Thyroid gland (tissue), 4 donors: ENCODE data around the gene C16orf74. TPM values are rescaled to one million over a fixed set of nuclear protein-coding genes. Genes with fewer than 3 reads are reported as not detected.
A peak's percentile ranks its signal among the peaks of the same experiment; 100 is the strongest.

ENCODE experiments used
- DNase-seq, 2 donors: peaks; one replicate each; pipeline ENCODE4 v3.0.0-alpha.2; 2019
- H3K27ac ChIP-seq, 3 donors: fragments of 200-600 bp; sonication (generic); 1 replicate in 2 of 3; 2 replicates in 1 of 3; pipeline ENCODE4 v1.5.1; 2016 to 2019; ENCODE audit warnings: mild to moderate bottlenecking in 1 of 3, moderate library complexity in 1 of 3
- H3K27me3 ChIP-seq: fragments of 200-600 bp; sonication (generic); one replicate; pipeline ENCODE4 v1.5.1; 2019
- H3K36me3 ChIP-seq, 2 donors: fragments of 200-600 bp; sonication (generic); one replicate each; pipeline ENCODE4 v1.5.1; 2016 to 2019
- H3K4me1 ChIP-seq, 2 donors: fragments of 200-600 bp; sonication (generic); one replicate each; pipeline ENCODE4 v1.5.1; 2017 to 2019
- H3K4me3 ChIP-seq, 3 donors: fragments of 200-600 bp; sonication (generic); replicated peaks in 1 of 3; 1 replicate in 2 of 3; 2 replicates in 1 of 3; pipeline ENCODE4 v1.5.1; 2016; ENCODE audit warnings: mild to moderate bottlenecking in 1 of 3
- H3K9me3 ChIP-seq: fragments of 200-600 bp; sonication (generic); one replicate; pipeline ENCODE4 v1.5.1; 2017
- CTCF ChIP-seq, 6 experiments: fragments of 200-600 bp in 3 of 6; fragments of 450-650 bp in 3 of 6; sonication (generic) in 3 of 6; IDR thresholded peaks; one replicate each; pipeline ENCODE4 v1.5.1; 2016 to 2019; ENCODE audit warnings: antibody characterized with exemption in 6 of 6, mild to moderate bottlenecking in 2 of 6, inconsistent platforms in 1 of 6, moderate library complexity in 1 of 6
- POLR2A ChIP-seq, 2 donors: fragments of 450-650 bp; IDR thresholded peaks; one replicate each; pipeline ENCODE4 v1.6.1; 2017; ENCODE audit warnings: antibody characterized with exemption in 2 of 2, mild to moderate bottlenecking in 2 of 2, moderate library complexity in 1 of 2
- WGBS, 2 donors: methylation state at CpG; one replicate each; pipeline ENCODE4 v1.1.5; 2017; 5-methylcytosine and 5-hydroxymethylcytosine counted together
- intact Hi-C: fragments of 100-400 bp; cut with DNase I; formaldehyde crosslinking; loops from one replicate; pipeline ENCODE4 v1.15.1; 2023
- total RNA-seq, 4 donors: library from RNA; depleted of rRNA; stranded (reverse); fragments of >200 nt; gene quantifications; one replicate each; pipeline ENCODE4 v1.2.3, GENCODE V29; 2016

The C16orf74 gene
- total RNA-seq, 4 donors from 2014 or later, result 5.1 to 8.4 (median 6.3) TPM; not detected in 1

- Histone ChIP-seq H3K4me3 (no peak overlapping the region), H3K36me3 (peaks cover 25 to 26% of the 10 kb centered on the region in 2 donors), H3K9me3 (no peaks in the 10 kb centered on the region), H3K27ac (peak overlapping the region in 2 of 3 donors; percentile 17 to 35), H3K27me3 (no peaks in the 10 kb centered on the region), H3K4me1 (peaks cover 6 to 10% of the 10 kb centered on the region in 2 donors)
- no peak for DNase-seq
- TF ChIP-seq POLR2A (IDR thresholded peaks at IDR 0.05), result no peak
- no peak for TF ChIP-seq CTCF (IDR thresholded peaks at IDR 0.05)
- intact Hi-C loops, result no loop called here
- 77 to 79% methylated on average over 4 of the region's 4 CpGs for WGBS, 2 donors
These were observed 26.9 kb upstream of the C16orf74 start for GRCh38 chr16:85777583-85778310.

- WGBS, 2 donors, result 93 to 96% methylated on average over 8 of the region's 8 CpGs
These were observed 23.9 kb upstream of the C16orf74 start for GRCh38 chr16:85774811-85775210.

GRCh38 chr16:85774136-85774535, 23.2 kb upstream of the C16orf74 start:
- Histone ChIP-seq H3K27me3 (no peaks in the 10 kb centered on the region), H3K27ac (no peak overlapping the region), H3K4me1 (no peaks in the 10 kb centered on the region), H3K36me3 (peaks cover 8 to 10% of the 10 kb centered on the region in 2 donors), H3K4me3 (no peak overlapping the region), H3K9me3 (no peaks in the 10 kb centered on the region)
- DNase-seq, result no peak
- 79 to 80% methylated on average over 6 of the region's 6 CpGs for WGBS, 2 donors
- TF ChIP-seq CTCF (IDR thresholded peaks at IDR 0.05) (no peak), POLR2A (IDR thresholded peaks at IDR 0.05) (no peak)
- intact Hi-C loops, result no loop called here

More at GRCh38 chr16:85774811-85775210, 23.9 kb upstream of the C16orf74 start:
- no peaks in the 10 kb centered on the region for H3K27me3 ChIP-seq
- peaks cover 15 to 17% of the 10 kb centered on the region in 2 donors for H3K36me3 ChIP-seq
- no peaks in the 10 kb centered on the region for H3K9me3 ChIP-seq
- intact Hi-C loops, result no loop called here
- no peak for TF ChIP-seq CTCF (IDR thresholded peaks at IDR 0.05)
- TF ChIP-seq POLR2A (IDR thresholded peaks at IDR 0.05), result no peak
- H3K4me3 ChIP-seq, result no peak overlapping the region
- H3K4me1 ChIP-seq, result no peaks in the 10 kb centered on the region
- DNase-seq, result no peak
- H3K27ac ChIP-seq, result no peak overlapping the region

- Histone ChIP-seq H3K4me1 (no peaks in the 10 kb centered on the region), H3K27me3 (no peaks in the 10 kb centered on the region), H3K4me3 (no peak overlapping the region), H3K36me3 (peaks cover 2 to 7% of the 10 kb centered on the region in 2 donors), H3K27ac (no peak overlapping the region), H3K9me3 (no peaks in the 10 kb centered on the region)
- 97 to 98% methylated on average over 6 of the region's 6 CpGs for WGBS, 2 donors
- DNase-seq, result no peak
- intact Hi-C loops, result no loop called here
- TF ChIP-seq POLR2A (IDR thresholded peaks at IDR 0.05) (no peak), CTCF (IDR thresholded peaks at IDR 0.05) (no peak)
These were observed 22.1 kb upstream of the C16orf74 start for GRCh38 chr16:85773044-85773443.

- 94 to 95% methylated on average over 6 of the region's 6 CpGs for WGBS, 2 donors
- TF ChIP-seq POLR2A (IDR thresholded peaks at IDR 0.05) (no peak), CTCF (IDR thresholded peaks at IDR 0.05) (no peak)
- no peaks in the 10 kb centered on the region for H3K4me1 ChIP-seq
- no peak overlapping the region for H3K4me3 ChIP-seq
- H3K36me3 ChIP-seq, result no peaks in the 10 kb centered on the region
- H3K9me3 ChIP-seq, result no peaks in the 10 kb centered on the region
- H3K27me3 ChIP-seq, result no peaks in the 10 kb centered on the region
- intact Hi-C loops, result no loop called here
- DNase-seq, result no peak
- H3K27ac ChIP-seq, result no peak overlapping the region
These were observed 19.8 kb upstream of the C16orf74 start for GRCh38 chr16:85770741-85771140.
